B cell (primary cell): Measurements from ENCODE around the gene TEAD1.

Experiments
- EZH2 ChIP-seq: IDR thresholded peaks from 2 replicates; pipeline ENCODE4 v1.6.1; 2012; ENCODE audit warnings: borderline replicate concordance, low read depth, mild to moderate bottlenecking, moderate library complexity, low read length; ENCODE audit not compliant: insufficient read depth, poor library complexity, severe bottlenecking
- TF ChIP-seq, protein P1 (sequence below): fragments of 200-600 bp; IDR thresholded peaks from one replicate; pipeline ENCODE4 v1.8.0; 2022; ENCODE audit warnings: antibody characterized with exemption, mild to moderate bottlenecking

GRCh38 chr11:12626616-12627015 lies 47.6 kb upstream of the TEAD1 start:
- no peak for TF ChIP-seq EZH2
- TF ChIP-seq, protein P1, sequence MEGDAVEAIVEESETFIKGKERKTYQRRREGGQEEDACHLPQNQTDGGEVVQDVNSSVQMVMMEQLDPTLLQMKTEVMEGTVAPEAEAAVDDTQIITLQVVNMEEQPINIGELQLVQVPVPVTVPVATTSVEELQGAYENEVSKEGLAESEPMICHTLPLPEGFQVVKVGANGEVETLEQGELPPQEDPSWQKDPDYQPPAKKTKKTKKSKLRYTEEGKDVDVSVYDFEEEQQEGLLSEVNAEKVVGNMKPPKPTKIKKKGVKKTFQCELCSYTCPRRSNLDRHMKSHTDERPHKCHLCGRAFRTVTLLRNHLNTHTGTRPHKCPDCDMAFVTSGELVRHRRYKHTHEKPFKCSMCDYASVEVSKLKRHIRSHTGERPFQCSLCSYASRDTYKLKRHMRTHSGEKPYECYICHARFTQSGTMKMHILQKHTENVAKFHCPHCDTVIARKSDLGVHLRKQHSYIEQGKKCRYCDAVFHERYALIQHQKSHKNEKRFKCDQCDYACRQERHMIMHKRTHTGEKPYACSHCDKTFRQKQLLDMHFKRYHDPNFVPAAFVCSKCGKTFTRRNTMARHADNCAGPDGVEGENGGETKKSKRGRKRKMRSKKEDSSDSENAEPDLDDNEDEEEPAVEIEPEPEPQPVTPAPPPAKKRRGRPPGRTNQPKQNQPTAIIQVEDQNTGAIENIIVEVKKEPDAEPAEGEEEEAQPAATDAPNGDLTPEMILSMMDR: no peak
